ENCODE results near the gene BCL11B. TPM values are rescaled to one million over a fixed set of nuclear protein-coding genes. Genes with fewer than 3 reads are reported as not detected.

The BCL11B gene
- total RNA-seq, 1 experiment from 2014 or later: 0.84 TPM

GRCh38 chr14:99252940-99253868 lies 18.8 kb downstream of the BCL11B start:
- Mint-ChIP-seq H3K27me3 (ENCODE audit: insufficient read depth, unreplicated experiment) (no peaks in the 10 kb centered on the region), H3K36me3 (ENCODE audit: insufficient read depth, unreplicated experiment) (peaks cover 4% of the 10 kb centered on the region), H3K9me3 (ENCODE audit: unreplicated experiment) (no peaks in the 10 kb centered on the region), H3K27ac (ENCODE audit: low read depth, unreplicated experiment) (peak overlapping the region; percentile 31), H3K4me1 (ENCODE audit: insufficient read depth, unreplicated experiment) (no peaks in the 10 kb centered on the region), H3K4me3 (ENCODE audit: unreplicated experiment) (no peak overlapping the region)
- no peak for DNase-seq (ENCODE audit: unreplicated experiment)
- intact Hi-C loops (cut with micrococcal nuclease): no loop called here
- ChIA-PET CTCF (interaction anchor here (0.7 to 1.7 kb wide), 3 partner anchors 13 to 55 kb away, joined by 3 to 5 read pairs (median 3); no protein-coding TSS in a partner anchor), POLR2A (interaction anchor here (1.1 kb wide), 1 partner anchor 15 kb away, joined by 3 read pairs; no protein-coding TSS in a partner anchor)
- TF ChIP-seq, protein P1, sequence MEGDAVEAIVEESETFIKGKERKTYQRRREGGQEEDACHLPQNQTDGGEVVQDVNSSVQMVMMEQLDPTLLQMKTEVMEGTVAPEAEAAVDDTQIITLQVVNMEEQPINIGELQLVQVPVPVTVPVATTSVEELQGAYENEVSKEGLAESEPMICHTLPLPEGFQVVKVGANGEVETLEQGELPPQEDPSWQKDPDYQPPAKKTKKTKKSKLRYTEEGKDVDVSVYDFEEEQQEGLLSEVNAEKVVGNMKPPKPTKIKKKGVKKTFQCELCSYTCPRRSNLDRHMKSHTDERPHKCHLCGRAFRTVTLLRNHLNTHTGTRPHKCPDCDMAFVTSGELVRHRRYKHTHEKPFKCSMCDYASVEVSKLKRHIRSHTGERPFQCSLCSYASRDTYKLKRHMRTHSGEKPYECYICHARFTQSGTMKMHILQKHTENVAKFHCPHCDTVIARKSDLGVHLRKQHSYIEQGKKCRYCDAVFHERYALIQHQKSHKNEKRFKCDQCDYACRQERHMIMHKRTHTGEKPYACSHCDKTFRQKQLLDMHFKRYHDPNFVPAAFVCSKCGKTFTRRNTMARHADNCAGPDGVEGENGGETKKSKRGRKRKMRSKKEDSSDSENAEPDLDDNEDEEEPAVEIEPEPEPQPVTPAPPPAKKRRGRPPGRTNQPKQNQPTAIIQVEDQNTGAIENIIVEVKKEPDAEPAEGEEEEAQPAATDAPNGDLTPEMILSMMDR (IDR thresholded peaks at IDR 0.05; ENCODE audit: unreplicated experiment): no peak
- BruUV-seq (replicated peaks): no TSS peak

GRCh38 chr14:99252443-99252939 lies 19.5 kb downstream of the BCL11B start:
- Mint-ChIP-seq H3K27me3 (ENCODE audit: insufficient read depth, unreplicated experiment) (no peaks in the 10 kb centered on the region), H3K4me1 (ENCODE audit: insufficient read depth, unreplicated experiment) (no peaks in the 10 kb centered on the region), H3K9me3 (ENCODE audit: unreplicated experiment) (no peaks in the 10 kb centered on the region), H3K4me3 (ENCODE audit: unreplicated experiment) (no peak overlapping the region), H3K27ac (ENCODE audit: low read depth, unreplicated experiment) (no peak overlapping the region), H3K36me3 (ENCODE audit: insufficient read depth, unreplicated experiment) (peaks cover 4% of the 10 kb centered on the region)
- no peak for DNase-seq (ENCODE audit: unreplicated experiment)
- intact Hi-C loops (cut with micrococcal nuclease): no loop called here
- no TSS peak for BruUV-seq (replicated peaks)
- CTCF ChIA-PET: no interaction called here
- POLR2A ChIA-PET: interaction anchor here (1.1 kb wide), 1 partner anchor 15 kb away, joined by 3 read pairs; no protein-coding TSS in a partner anchor
- TF ChIP-seq, protein P1 (IDR thresholded peaks at IDR 0.05; ENCODE audit: unreplicated experiment): no peak

DNA sequence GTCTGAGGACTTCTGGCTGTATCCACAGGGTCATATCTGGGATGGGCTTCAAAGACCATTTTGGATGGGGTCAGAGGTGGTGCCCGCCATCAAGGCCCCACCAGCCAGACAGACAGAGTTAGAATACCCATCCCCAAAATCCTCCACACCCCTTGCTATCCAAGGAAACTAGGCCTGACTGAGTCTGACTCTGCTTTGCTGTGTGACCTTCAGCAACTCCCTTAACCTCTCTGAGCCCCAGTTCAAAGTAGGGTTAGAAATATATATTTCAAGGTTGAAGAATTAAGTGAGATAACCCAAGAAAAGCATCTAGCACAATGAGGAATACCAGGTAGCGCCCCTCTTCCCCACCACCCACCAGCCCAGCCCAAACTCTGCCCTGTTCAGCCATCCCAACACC lies 20.3 kb downstream of the BCL11B start:
- no TSS peak for BruUV-seq (replicated peaks)
- no peak for DNase-seq (ENCODE audit: unreplicated experiment)
- Mint-ChIP-seq H3K27ac (ENCODE audit: low read depth, unreplicated experiment) (no peak overlapping the region), H3K27me3 (ENCODE audit: insufficient read depth, unreplicated experiment) (no peaks in the 10 kb centered on the region), H3K9me3 (ENCODE audit: unreplicated experiment) (no peaks in the 10 kb centered on the region), H3K4me1 (ENCODE audit: insufficient read depth, unreplicated experiment) (no peaks in the 10 kb centered on the region), H3K36me3 (ENCODE audit: insufficient read depth, unreplicated experiment) (peaks cover 4% of the 10 kb centered on the region), H3K4me3 (ENCODE audit: unreplicated experiment) (no peak overlapping the region)
- intact Hi-C loops (cut with micrococcal nuclease): no loop called here
- CTCF ChIA-PET: no interaction called here
- TF ChIP-seq, protein P1 (IDR thresholded peaks at IDR 0.05; ENCODE audit: unreplicated experiment): no peak
- POLR2A ChIA-PET: no interaction called here

- POLR2A ChIA-PET: no interaction called here
- CTCF ChIA-PET: interaction anchor here (0.5 to 1.0 kb wide), 2 partner anchors 14 to 69 kb away, joined by 3 read pairs; no protein-coding TSS in a partner anchor
- no peaks in the 10 kb centered on the region for H3K27me3 Mint-ChIP-seq (ENCODE audit: insufficient read depth, unreplicated experiment)
Measured at GRCh38 chr14:99250636-99251208, 21.3 kb downstream of the BCL11B start.

More at GRCh38 chr14:99250636-99251208, 21.3 kb downstream of the BCL11B start:
- no peak overlapping the region for H3K4me3 Mint-ChIP-seq (ENCODE audit: unreplicated experiment)
- no peaks in the 10 kb centered on the region for H3K4me1 Mint-ChIP-seq (ENCODE audit: insufficient read depth, unreplicated experiment)
- DNase-seq (ENCODE audit: unreplicated experiment): no peak
- intact Hi-C loops (cut with micrococcal nuclease): no loop called here
- BruUV-seq (replicated peaks): no TSS peak
- no peak overlapping the region for H3K27ac Mint-ChIP-seq (ENCODE audit: low read depth, unreplicated experiment)
- TF ChIP-seq, protein P1 (IDR thresholded peaks at IDR 0.05; ENCODE audit: unreplicated experiment): no peak
- H3K9me3 Mint-ChIP-seq (ENCODE audit: unreplicated experiment): no peaks in the 10 kb centered on the region
- peaks cover 4% of the 10 kb centered on the region for H3K36me3 Mint-ChIP-seq (ENCODE audit: insufficient read depth, unreplicated experiment)

Measured in MCF 10A (cell line).